Epithelial cell of proximal tubule (primary cell): ENCODE results near the gene ABHD12B. TPM values are rescaled to one million over a fixed set of nuclear protein-coding genes. Genes with fewer than 3 reads are reported as not detected.
"Not testable (repeated sequence)": the region's sequence is repeated elsewhere in the genome, so short reads cannot be mapped to it uniquely, and the experiment has no call there.

Source experiments
- DNase-seq: peaks from one replicate; pipeline ENCODE4 v3.0.0-alpha.2; 2011; ENCODE audit warnings: low read depth
- H3K4me3 ChIP-seq: 2 replicates; pipeline ENCODE4 v1.5.1; 2011; ENCODE audit warnings: low read depth, mild to moderate bottlenecking, low read length
- total RNA-seq: library from RNA; depleted of rRNA; stranded (reverse); fragments of >200 nt; gene quantifications from 2 replicates; pipeline ENCODE4 v1.2.3, GENCODE V29; 2015
- TF ChIP-seq, protein P1 (sequence below): conservative IDR thresholded peaks from 2 replicates; pipeline ENCODE4 v1.5.1; 2012; ENCODE audit warnings: low read depth, mild to moderate bottlenecking, low read length

Gene ABHD12B
- total RNA-seq, 1 donor from 2014 or later = not detected

DNA sequence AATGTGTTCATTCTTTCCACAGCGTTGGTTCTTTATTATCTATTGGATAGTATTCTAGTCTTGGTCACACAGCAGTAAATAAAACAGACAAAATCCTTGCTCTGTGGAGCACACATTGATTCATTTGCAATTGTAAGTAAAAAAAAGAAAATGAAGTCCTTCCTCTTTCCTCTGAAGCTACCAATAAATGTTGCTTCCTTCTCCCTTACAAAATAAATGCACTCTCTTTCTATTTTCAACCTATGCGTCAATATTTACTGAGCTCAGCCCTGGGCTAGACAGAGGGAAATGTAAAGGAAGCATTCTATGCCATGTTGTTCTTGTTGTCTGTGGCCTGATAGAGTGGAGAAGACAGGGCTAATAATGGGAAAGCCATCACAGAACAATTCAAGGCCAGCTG is 2.9 kb downstream of the ABHD12B start:
- no peak for DNase-seq
- TF ChIP-seq, protein P1, sequence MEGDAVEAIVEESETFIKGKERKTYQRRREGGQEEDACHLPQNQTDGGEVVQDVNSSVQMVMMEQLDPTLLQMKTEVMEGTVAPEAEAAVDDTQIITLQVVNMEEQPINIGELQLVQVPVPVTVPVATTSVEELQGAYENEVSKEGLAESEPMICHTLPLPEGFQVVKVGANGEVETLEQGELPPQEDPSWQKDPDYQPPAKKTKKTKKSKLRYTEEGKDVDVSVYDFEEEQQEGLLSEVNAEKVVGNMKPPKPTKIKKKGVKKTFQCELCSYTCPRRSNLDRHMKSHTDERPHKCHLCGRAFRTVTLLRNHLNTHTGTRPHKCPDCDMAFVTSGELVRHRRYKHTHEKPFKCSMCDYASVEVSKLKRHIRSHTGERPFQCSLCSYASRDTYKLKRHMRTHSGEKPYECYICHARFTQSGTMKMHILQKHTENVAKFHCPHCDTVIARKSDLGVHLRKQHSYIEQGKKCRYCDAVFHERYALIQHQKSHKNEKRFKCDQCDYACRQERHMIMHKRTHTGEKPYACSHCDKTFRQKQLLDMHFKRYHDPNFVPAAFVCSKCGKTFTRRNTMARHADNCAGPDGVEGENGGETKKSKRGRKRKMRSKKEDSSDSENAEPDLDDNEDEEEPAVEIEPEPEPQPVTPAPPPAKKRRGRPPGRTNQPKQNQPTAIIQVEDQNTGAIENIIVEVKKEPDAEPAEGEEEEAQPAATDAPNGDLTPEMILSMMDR = no peak
- no peak overlapping the region for H3K4me3 ChIP-seq

DNA sequence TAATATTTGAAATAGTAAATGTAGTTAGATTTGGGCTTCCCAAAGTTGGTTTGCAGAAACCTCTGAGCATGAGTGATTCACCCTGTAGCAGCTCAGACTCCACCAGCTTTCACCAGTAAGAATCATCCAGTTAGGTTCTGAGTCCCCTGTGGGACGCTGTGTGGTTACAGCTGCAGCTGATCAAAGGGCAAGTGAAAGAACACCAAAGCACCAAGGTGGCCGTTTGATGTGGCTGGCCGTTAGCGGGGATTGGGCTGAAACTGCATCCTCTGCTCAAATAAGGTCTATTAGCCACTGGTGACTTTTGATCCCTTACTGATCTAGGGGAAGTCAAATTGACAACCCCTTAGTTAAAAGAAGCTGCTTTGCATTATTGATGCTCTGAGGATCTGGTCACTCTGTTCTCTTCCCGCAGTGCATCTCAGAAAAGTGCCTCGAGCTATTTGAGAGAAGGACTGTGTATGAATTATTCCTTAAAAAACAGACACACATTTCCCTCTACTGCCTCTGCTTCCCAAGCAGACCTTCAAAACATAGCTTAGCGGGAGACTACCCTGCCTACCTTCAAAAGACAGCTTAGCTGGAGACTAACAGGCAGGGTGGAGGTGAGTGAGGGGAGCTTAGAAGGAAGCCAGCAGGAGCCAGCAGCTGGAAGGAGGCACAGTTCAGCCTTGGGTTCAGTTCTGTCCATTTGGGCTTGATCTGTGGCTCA is 3.7 kb downstream of the ABHD12B start:
- TF ChIP-seq, protein P1 = no peak
- no peak for DNase-seq
- H3K4me3 ChIP-seq = no peak overlapping the region

DNA sequence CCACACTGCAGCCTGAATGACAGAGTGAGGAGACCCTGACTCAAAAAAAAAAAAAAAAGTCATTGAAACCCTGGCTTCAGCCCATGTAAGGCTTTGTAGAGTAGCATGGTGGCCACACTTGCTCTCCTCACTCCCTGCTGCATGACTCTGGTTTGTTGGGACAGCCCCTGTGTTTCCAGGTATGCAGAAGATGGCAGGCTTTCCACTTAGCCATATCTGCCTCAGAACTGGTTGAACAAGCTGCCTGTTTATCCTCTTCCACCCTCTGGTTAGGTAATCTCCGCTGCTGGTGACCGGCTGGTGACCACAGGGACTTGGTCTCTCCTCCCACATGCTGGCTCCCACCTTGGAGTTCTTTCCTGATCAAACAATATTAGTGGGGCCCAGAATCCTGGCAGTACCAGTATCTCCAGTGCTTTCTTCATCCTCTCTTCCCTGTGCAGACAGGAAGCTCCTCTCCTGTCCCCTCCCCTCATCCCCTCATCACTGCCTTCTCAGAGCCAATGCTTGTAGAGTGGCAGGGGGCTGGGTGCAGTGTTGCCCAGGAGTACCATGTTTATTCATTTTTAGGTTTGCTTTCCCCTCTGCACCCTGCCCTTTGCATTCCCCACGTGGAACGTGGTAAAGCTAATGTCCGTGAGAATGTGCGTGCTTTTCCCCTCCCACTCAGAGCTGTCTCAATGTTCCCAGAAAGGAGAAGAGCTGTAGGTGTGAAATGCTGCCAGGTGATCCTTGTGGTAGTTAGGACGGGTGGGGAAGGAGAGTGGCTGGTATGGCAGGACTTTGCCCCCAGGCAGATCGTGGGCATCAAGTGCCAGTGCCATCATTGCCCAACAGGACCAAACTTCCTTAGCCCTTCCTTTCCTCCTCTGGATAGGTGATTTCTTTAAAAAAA is 11.3 kb downstream of the ABHD12B start:
- TF ChIP-seq, protein P1 = no peak
- DNase-seq = no peak
- no peak overlapping the region for H3K4me3 ChIP-seq

DNA sequence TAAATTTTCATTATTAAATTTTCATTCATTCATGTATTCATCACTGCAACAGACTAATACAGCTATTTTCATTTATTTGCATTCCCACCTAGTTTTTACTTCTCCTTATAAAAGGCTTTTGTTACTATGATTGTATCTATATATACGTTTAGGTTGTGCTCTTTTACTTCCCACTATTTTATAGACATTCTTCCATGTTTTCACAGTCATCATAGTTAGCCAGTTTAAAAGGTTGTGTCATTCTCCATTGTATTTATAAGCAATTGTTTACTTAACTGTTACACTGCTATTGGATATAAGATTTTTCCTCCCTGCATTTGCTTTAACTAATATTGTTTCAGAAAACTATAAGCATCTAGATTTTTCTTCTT is 12.0 kb downstream of the ABHD12B start:
- no peak for DNase-seq
- H3K4me3 ChIP-seq = no peak overlapping the region
- TF ChIP-seq, protein P1 = no peak

DNA sequence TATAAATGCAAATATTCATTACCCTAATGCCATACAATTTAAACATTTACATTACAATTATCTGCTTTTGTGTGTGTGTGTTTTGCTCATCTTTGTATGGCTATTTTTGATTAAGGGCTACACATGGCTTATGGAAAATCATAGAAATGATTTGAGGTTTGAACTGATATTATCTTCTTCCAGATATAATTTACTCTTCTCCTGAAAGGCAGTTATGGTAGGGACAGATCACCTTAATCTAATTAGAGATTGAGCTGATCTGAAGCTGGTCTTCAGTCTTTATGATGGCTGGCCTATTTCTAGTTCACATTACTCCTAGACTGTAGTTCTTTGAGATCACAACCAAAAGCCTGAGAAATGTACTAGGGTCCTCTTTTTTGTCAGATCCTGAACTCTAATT is 15.6 kb downstream of the ABHD12B start:
- DNase-seq = no peak
- TF ChIP-seq, protein P1 = no peak
- no peak overlapping the region for H3K4me3 ChIP-seq

DNA sequence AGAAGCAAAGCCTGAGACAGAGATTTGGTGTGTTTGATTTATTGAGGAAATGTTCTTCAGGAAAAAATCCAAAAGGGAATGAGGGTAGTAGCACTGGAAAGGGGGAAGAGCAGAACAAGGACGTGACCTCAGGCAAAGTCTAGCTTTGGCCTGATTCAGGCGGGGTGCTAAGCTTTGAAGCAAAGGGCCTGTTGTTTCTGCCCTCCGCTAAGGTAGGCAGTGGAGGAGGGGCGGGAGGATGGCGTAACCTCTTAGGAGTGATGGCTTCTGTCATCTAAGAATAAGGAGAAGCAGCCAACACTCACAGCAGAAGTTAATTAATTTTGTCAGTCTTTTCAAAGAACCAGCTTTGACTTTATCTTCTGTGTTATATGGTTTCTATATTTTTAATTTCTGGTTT is 20.4 kb downstream of the ABHD12B start:
- H3K4me3 ChIP-seq = no peak overlapping the region
- no peak for DNase-seq
- TF ChIP-seq, protein P1 = no peak

DNA sequence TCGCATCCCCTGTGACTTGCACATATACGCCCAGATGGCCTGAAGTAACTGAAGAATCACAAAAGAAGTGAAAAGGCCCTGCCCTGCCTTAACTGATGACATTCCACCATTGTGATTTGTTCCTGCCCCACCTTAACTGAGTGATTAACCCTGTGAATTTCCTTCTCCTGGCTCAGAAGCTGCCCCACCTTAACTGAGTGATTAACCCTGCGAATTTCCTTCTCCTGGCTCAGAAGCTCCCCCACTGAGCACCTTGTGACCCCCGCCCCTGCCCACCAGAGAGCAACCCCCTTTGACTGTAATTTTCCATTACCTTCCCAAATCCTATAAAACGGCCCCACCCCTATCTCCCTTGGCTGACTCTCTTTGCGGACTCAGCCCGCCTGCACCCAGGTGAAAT is 24.6 kb downstream of the ABHD12B start:
- H3K4me3 ChIP-seq, DNase-seq: not testable (repeated sequence)

DNA sequence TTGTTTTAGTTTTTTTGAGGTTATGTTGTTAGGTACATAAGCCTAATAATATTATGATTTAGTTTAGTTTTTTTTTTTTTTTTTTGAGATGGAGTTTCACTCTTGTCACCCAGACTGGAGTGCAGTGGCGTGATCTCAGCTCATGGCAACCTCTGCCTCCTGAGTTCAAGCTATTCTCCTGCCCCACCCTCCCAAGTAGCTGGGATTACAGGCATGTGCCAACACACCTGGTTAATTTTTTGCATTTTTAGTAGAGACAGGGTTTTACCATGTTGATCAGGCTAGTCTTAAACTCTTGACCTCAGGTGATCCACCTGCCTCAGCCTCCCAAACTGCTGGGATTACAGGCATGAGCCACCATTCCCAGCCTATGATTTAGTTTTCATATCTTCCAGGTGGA is 25.2 kb downstream of the ABHD12B start:
- DNase-seq, H3K4me3 ChIP-seq: not testable (repeated sequence)
